Upper lobe of left lung (tissue), 4 donors: ENCODE measurements around the gene TMTC1.

Experiments used
- EP300 ChIP-seq, 4 donors: sonication (generic); formaldehyde crosslinking; IDR thresholded peaks; one replicate each; pipeline ENCODE4 v1.5.1; 2017; ENCODE audit warnings: antibody characterized with exemption in 4 of 4, control low read depth in 2 of 4
- POLR2A ChIP-seq, 4 donors: fragments of 450-650 bp; IDR thresholded peaks; one replicate each; pipeline ENCODE4 v1.5.1; 2016 to 2017; ENCODE audit warnings: antibody characterized with exemption in 4 of 4, mild to moderate bottlenecking in 2 of 4
- POLR2AphosphoS5 ChIP-seq, 2 donors: sonication (generic); formaldehyde crosslinking; IDR thresholded peaks; one replicate each; pipeline ENCODE4 v1.5.1; 2017; ENCODE audit warnings: antibody characterized with exemption in 2 of 2
- TF ChIP-seq, protein P1 (sequence below), 6 experiments: fragments of 450-650 bp in 4 of 6; fragments of 200-600 bp in 2 of 6; sonication (generic) in 2 of 6; IDR thresholded peaks; one replicate each; pipeline ENCODE4 v1.5.1; 2016 to 2019; ENCODE audit warnings: antibody characterized with exemption in 6 of 6

DNA sequence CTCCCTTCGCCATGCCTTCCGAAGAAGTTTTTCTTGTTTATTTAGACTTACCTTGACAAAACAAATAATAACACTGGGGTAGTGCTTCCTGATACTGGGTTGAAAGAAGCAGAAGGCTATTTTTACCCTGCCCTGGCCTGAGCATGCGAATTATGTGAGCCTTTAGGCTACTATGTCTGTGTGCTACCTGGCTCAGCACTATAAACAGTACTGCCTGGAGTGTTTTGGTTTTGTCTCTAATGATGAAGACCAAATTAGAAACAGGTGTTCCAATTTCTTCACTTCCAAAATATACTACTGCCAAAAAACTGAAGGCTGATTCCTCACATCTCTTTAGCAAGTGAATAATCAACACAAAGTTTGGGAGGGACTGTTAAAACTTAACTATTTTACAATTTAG lies 278.6 kb downstream of the TMTC1 start:
- TF ChIP-seq, protein P1, sequence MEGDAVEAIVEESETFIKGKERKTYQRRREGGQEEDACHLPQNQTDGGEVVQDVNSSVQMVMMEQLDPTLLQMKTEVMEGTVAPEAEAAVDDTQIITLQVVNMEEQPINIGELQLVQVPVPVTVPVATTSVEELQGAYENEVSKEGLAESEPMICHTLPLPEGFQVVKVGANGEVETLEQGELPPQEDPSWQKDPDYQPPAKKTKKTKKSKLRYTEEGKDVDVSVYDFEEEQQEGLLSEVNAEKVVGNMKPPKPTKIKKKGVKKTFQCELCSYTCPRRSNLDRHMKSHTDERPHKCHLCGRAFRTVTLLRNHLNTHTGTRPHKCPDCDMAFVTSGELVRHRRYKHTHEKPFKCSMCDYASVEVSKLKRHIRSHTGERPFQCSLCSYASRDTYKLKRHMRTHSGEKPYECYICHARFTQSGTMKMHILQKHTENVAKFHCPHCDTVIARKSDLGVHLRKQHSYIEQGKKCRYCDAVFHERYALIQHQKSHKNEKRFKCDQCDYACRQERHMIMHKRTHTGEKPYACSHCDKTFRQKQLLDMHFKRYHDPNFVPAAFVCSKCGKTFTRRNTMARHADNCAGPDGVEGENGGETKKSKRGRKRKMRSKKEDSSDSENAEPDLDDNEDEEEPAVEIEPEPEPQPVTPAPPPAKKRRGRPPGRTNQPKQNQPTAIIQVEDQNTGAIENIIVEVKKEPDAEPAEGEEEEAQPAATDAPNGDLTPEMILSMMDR (IDR thresholded peaks at IDR 0.05), result no peak
- no peak for TF ChIP-seq EP300 (IDR thresholded peaks at IDR 0.05)
- no peak for TF ChIP-seq POLR2A (IDR thresholded peaks at IDR 0.05)
- no peak for TF ChIP-seq POLR2AphosphoS5 (IDR thresholded peaks at IDR 0.05)
